Mesendoderm (in vitro differentiated cells): ENCODE measurements around the gene MPL.

Source experiments
- DNase-seq: peaks from one replicate; pipeline ENCODE4 v3.0.0; 2013
- H2AK5ac ChIP-seq: 2 replicates; pipeline ENCODE4 v1.6.1; 2013; ENCODE audit warnings: low read length, inconsistent platforms
- H2BK120ac ChIP-seq: 2 replicates; pipeline ENCODE4 v1.6.1; 2013; ENCODE audit warnings: low read depth, mild to moderate bottlenecking, low read length, moderate library complexity, mixed read lengths
- H2BK15ac ChIP-seq: replicated peaks from 2 replicates; pipeline ENCODE4 v1.6.1; 2013; ENCODE audit warnings: low read depth, mild to moderate bottlenecking, moderate library complexity
- H2BK5ac ChIP-seq: 2 replicates; pipeline ENCODE4 v1.6.1; 2013; ENCODE audit warnings: low read length, inconsistent platforms
- H3K18ac ChIP-seq: 2 replicates; pipeline ENCODE4 v1.6.1; 2013; ENCODE audit warnings: mild to moderate bottlenecking, low read length, mixed read lengths
- H3K23ac ChIP-seq: one replicate; pipeline ENCODE4 v1.6.1; 2013; ENCODE audit warnings: low read length
- H3K27ac ChIP-seq: 2 replicates; pipeline ENCODE4 v1.5.1; 2013; ENCODE audit warnings: low read depth, mild to moderate bottlenecking, inconsistent platforms, low read length, moderate library complexity
- H3K27me3 ChIP-seq: 2 replicates; pipeline ENCODE4 v1.6.1; 2013; ENCODE audit warnings: low read length, control low read depth, mild to moderate bottlenecking, inconsistent platforms; ENCODE audit not compliant: insufficient read depth, poor library complexity
- H3K36me3 ChIP-seq: 2 replicates; pipeline ENCODE4 v1.6.1; 2013; ENCODE audit warnings: low read length, inconsistent platforms; ENCODE audit not compliant: control insufficient read depth, insufficient read depth
- H3K4ac ChIP-seq: one replicate; pipeline ENCODE4 v1.6.1; 2013; ENCODE audit warnings: low read depth, mild to moderate bottlenecking, low read length, moderate library complexity
- H3K4me1 ChIP-seq: 2 replicates; pipeline ENCODE4 v1.6.1; 2013; ENCODE audit warnings: low read depth, low read length, inconsistent platforms; ENCODE audit not compliant: control insufficient read depth
- H3K4me2 ChIP-seq: 2 replicates; pipeline ENCODE4 v1.6.1; 2013; ENCODE audit warnings: low read length
- H3K4me3 ChIP-seq: 2 replicates; pipeline ENCODE4 v1.5.1; 2013; ENCODE audit warnings: mild to moderate bottlenecking, low read length
- H3K56ac ChIP-seq: one replicate; pipeline ENCODE4 v1.6.1; 2013; ENCODE audit warnings: low read length
- H3K79me1 ChIP-seq: 2 replicates; pipeline ENCODE4 v1.6.1; 2013; ENCODE audit warnings: low read length, inconsistent platforms
- H3K79me2 ChIP-seq: 2 replicates; pipeline ENCODE4 v1.6.1; 2013; ENCODE audit warnings: mild to moderate bottlenecking, low read length; ENCODE audit not compliant: control insufficient read depth, insufficient read depth
- H3K9ac ChIP-seq: 2 replicates; pipeline ENCODE4 v1.6.1; 2013; ENCODE audit warnings: low read length, inconsistent platforms
- H4K5ac ChIP-seq: one replicate; pipeline ENCODE4 v1.6.1; 2013; ENCODE audit warnings: low read length
- H4K8ac ChIP-seq: one replicate; pipeline ENCODE4 v1.6.1; 2013; ENCODE audit warnings: low read depth, mild to moderate bottlenecking, control low read depth, low read length, moderate library complexity
- WGBS: extraction: QIAGEN DNeasy Blood & Tissue Kit; methylation state at CpG from one replicate; pipeline ENCODE4 v1.1.7; 2013; ENCODE audit warnings: low lambda C conversion rate, missing lambda C conversion rate; ENCODE audit not compliant: insufficient coverage; ENCODE audit errors: extremely low coverage; 5-methylcytosine and 5-hydroxymethylcytosine counted together

MPL gene

DNA sequence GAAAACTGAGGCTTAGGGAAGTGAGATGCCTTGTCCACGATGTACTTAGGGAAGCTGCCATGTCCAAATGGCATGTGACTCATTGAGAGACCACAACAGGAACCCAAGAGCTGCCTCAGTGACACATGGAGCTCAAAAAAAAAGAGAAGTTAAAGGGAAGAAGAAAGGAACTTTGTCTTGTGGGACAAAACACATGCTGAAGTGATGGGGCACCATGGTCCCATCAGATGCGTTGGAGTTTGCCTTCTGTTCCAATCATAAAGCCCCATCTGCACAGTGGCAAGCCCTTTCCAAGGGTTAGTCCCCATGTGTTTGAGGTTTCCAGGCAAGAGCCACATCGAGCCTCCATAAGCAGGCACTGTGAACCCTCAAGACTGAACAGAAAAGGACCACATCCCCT is 44.0 kb downstream of the MPL start:
- Histone ChIP-seq H3K4ac (no peak overlapping the region), H3K36me3 (peaks cover 11% of the 10 kb centered on the region), H3K79me2 (no peaks in the 10 kb centered on the region), H3K79me1 (no peaks in the 10 kb centered on the region), H4K8ac (no peak overlapping the region), H3K56ac (no peak overlapping the region), H3K4me1 (no peaks in the 10 kb centered on the region), H3K9ac (no peak overlapping the region), H3K27me3 (no peaks in the 10 kb centered on the region), H3K4me2 (no peak overlapping the region), H3K23ac (no peak overlapping the region), H3K4me3 (no peak overlapping the region), H3K18ac (no peak overlapping the region), H2BK5ac (no peak overlapping the region), H4K5ac (no peak overlapping the region), H3K27ac (no peak overlapping the region), H2BK15ac (no peak overlapping the region), H2AK5ac (no peak overlapping the region), H2BK120ac (no peak overlapping the region)
- DNase-seq, result no peak
- WGBS, result no CpG with 5 or more reads among the region's 3 CpGs

- Histone ChIP-seq H3K9ac (no peak overlapping the region), H3K4ac (no peak overlapping the region), H2BK5ac (no peak overlapping the region), H3K36me3 (peaks cover 16% of the 10 kb centered on the region), H4K8ac (no peak overlapping the region), H4K5ac (no peak overlapping the region), H3K4me3 (no peak overlapping the region), H3K23ac (no peak overlapping the region), H3K18ac (no peak overlapping the region), H3K79me1 (no peaks in the 10 kb centered on the region), H2AK5ac (no peak overlapping the region), H3K56ac (no peak overlapping the region), H3K4me2 (no peak overlapping the region), H3K27me3 (no peaks in the 10 kb centered on the region), H3K79me2 (no peaks in the 10 kb centered on the region), H3K4me1 (no peaks in the 10 kb centered on the region), H2BK120ac (no peak overlapping the region), H2BK15ac (no peak overlapping the region), H3K27ac (no peak overlapping the region)
- DNase-seq, result no peak
- WGBS, result no CpG with 5 or more reads among the region's 6 CpGs
Measured at GRCh38 chr1:43382027-43382779, 44.6 kb downstream of the MPL start.

DNA sequence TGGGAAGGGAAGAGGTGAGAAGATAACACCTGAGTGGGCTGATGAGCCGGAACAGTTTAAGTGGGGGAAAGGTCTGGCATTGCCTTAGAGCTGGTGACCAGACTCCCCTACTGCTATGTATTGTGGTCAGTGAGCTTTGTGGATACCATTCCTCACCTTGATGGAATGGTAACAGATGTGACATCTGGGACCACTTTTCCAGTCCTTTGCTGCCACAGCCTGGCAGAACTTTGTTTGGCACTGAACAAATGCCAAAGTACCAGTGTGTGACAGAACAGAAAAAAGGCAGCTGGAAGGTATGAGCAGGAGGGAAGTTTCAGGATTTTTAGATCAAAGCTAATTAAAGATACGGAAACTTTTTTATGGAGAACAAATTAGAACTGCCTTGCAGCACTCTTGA is 45.8 kb downstream of the MPL start:
- H3K4ac ChIP-seq, result no peak overlapping the region
- peaks cover 6% of the 10 kb centered on the region for H3K79me1 ChIP-seq
- H3K27me3 ChIP-seq, result no peaks in the 10 kb centered on the region
- no peak overlapping the region for H2BK15ac ChIP-seq
- peaks cover under 1% of the 10 kb centered on the region for H3K4me1 ChIP-seq
- H3K23ac ChIP-seq, result no peak overlapping the region
- no peak for DNase-seq
- H3K4me2 ChIP-seq, result no peak overlapping the region
- no peak overlapping the region for H4K8ac ChIP-seq
- H3K79me2 ChIP-seq, result peaks cover 3% of the 10 kb centered on the region
- no peak overlapping the region for H4K5ac ChIP-seq
- no peak overlapping the region for H2AK5ac ChIP-seq
- no CpG with 5 or more reads among the region's 2 CpGs for WGBS
- H3K27ac ChIP-seq, result no peak overlapping the region
- no peak overlapping the region for H3K56ac ChIP-seq
- no peak overlapping the region for H3K9ac ChIP-seq
- H3K18ac ChIP-seq, result no peak overlapping the region
- no peak overlapping the region for H2BK120ac ChIP-seq
- peaks cover 16% of the 10 kb centered on the region for H3K36me3 ChIP-seq
- H3K4me3 ChIP-seq, result no peak overlapping the region
- no peak overlapping the region for H2BK5ac ChIP-seq

- no peak overlapping the region for H3K27ac ChIP-seq
- peaks cover 20% of the 10 kb centered on the region for H3K79me1 ChIP-seq
- H2AK5ac ChIP-seq, result no peak overlapping the region
- no peak overlapping the region for H3K4me2 ChIP-seq
- WGBS, result no CpG with 5 or more reads among the region's 6 CpGs
- no peak overlapping the region for H2BK5ac ChIP-seq
- no peak for DNase-seq
- peaks cover 10% of the 10 kb centered on the region for H3K4me1 ChIP-seq
- no peak overlapping the region for H2BK15ac ChIP-seq
- no peak overlapping the region for H3K9ac ChIP-seq
- peaks cover 15% of the 10 kb centered on the region for H3K79me2 ChIP-seq
- H3K23ac ChIP-seq, result no peak overlapping the region
- H3K27me3 ChIP-seq, result no peaks in the 10 kb centered on the region
- H3K18ac ChIP-seq, result no peak overlapping the region
- no peak overlapping the region for H4K5ac ChIP-seq
- H3K4ac ChIP-seq, result no peak overlapping the region
- H2BK120ac ChIP-seq, result no peak overlapping the region
- no peak overlapping the region for H3K4me3 ChIP-seq
- peaks cover 16% of the 10 kb centered on the region for H3K36me3 ChIP-seq
- no peak overlapping the region for H3K56ac ChIP-seq
- no peak overlapping the region for H4K8ac ChIP-seq
Measured at GRCh38 chr1:43386676-43387075, 49.1 kb downstream of the MPL start.

GRCh38 chr1:43387976-43388599 is 50.5 kb downstream of the MPL start:
- no peaks in the 10 kb centered on the region for H3K27me3 ChIP-seq
- no peak overlapping the region for H3K4me3 ChIP-seq
- peaks cover 15% of the 10 kb centered on the region for H3K79me2 ChIP-seq
- H2BK5ac ChIP-seq, result no peak overlapping the region
- H3K4me1 ChIP-seq, result peaks cover 10% of the 10 kb centered on the region
- H3K36me3 ChIP-seq, result peaks cover 16% of the 10 kb centered on the region
- H4K8ac ChIP-seq, result no peak overlapping the region
- no peak overlapping the region for H3K23ac ChIP-seq
- H2AK5ac ChIP-seq, result no peak overlapping the region
- no peak overlapping the region for H2BK120ac ChIP-seq
- H3K56ac ChIP-seq, result no peak overlapping the region
- H3K18ac ChIP-seq, result no peak overlapping the region
- H4K5ac ChIP-seq, result no peak overlapping the region
- no peak overlapping the region for H3K27ac ChIP-seq
- peaks cover 20% of the 10 kb centered on the region for H3K79me1 ChIP-seq
- H3K4me2 ChIP-seq, result no peak overlapping the region
- no CpG with 5 or more reads among the region's 4 CpGs for WGBS
- no peak overlapping the region for H3K4ac ChIP-seq
- no peak overlapping the region for H3K9ac ChIP-seq
- no peak overlapping the region for H2BK15ac ChIP-seq
- no peak for DNase-seq
